GM23248 (cell line): Measurements from ENCODE around the gene TSPEAR.

Experiments
- EZH2 ChIP-seq: fragments of 200-600 bp; sonication (generic); IDR thresholded peaks from 2 replicates; pipeline ENCODE4 v1.6.1; 2018; ENCODE audit warnings: antibody characterized with exemption, mild to moderate bottlenecking; ENCODE audit not compliant: insufficient read depth, poor library complexity, severe bottlenecking
- EZH2phosphoT487 ChIP-seq: fragments of 200-600 bp; sonication (generic); IDR thresholded peaks from 2 replicates; pipeline ENCODE4 v1.6.1; 2018; ENCODE audit warnings: antibody characterized with exemption, moderate library complexity, mild to moderate bottlenecking, low read depth; ENCODE audit not compliant: insufficient read depth

GRCh38 chr21:44697811-44698734 lies 13.3 kb downstream of the TSPEAR start:
- TF ChIP-seq EZH2phosphoT487 (no peak), EZH2 (no peak)
